ENCODE results near the gene C1D.
A peak's percentile ranks its signal among the peaks of the same experiment; 100 is the strongest.
"Not testable (repeated sequence)": the region's sequence is repeated elsewhere in the genome, so short reads cannot be mapped to it uniquely, and the experiment has no call there.

Gene C1D, protein sequence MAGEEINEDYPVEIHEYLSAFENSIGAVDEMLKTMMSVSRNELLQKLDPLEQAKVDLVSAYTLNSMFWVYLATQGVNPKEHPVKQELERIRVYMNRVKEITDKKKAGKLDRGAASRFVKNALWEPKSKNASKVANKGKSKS

DNA sequence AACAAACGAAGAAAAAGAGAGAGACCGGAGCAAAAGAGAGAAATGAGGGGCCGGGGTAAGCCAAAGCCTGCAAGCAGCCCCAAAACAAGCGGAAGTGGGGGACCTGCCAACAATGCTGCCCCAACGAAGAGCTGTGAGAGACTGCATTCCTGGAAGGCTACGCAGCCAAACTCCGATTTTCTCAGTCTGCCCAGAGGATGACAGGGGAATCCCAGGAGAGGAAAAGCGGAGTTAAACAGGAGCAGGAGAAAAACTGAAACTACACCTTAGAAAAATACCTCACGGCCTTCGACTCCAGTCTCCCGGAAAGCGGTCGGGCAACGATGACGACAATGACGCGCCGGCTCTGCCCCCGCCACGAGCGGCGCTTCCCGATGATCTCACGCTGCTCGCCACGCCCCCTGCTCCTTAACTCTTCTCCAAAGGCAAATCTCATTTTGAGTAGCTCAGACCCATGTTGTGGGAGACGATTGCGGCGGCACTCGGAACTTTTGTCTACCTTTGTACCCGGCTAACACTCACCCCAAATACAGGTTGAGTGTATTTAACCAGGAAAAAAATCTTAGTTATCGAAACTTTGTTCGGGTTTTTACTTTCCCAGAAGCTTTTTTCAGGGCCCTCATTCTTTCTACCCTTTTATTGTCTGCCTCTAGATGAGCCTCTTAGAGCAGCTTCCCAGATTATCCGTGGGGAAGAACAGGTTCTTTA, at the start of gene C1D:
Gene C1D (minus strand): TSS at position 325 of the 708 bp plus-strand sequence. CDS start 15,694 bp downstream, outside the sequence.
- DNase-seq (ENCODE audit: low read depth in 2 of 2) = peak; percentile 93

DNA sequence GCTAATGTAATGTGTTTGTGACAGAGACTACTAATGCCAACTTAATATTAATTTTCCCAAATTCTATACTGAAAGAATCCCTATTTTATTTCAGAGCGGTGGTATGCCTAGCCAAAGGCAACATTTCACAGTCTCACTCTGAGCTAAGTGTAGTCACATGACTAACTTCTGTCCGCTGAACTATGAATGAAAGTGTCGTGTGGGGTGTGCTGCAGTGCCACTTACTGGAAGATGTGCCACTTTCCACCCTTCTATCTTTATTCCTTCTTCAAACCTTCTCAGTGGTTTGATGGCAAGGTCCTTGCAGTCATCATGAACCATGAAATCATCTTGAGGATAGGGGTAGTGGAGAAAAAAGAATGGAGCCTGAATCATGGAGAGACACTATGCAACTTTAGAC, 47.3 kb upstream of the C1D start:
- no peak for DNase-seq (ENCODE audit: low read depth in 2 of 2)

DNA sequence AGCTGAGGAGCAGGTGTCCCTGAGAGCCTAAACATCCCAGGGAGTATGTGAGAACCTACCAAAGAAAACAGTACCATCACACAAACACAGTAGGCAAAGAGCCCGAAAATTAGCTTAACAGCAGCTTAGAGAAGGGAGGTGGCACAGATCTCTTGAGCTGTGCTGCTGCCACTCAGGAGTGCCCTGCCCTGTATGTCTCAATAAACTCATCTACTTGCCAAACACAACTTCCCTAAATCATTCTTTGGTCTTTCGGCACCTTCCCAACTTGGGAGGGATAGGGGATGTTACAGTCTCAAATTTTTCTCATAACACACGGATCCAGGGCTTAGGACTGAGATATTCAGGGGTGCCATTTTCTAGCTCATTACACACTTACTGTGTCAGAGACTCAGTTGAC, 45.3 kb upstream of the C1D start:
- no peak for DNase-seq (ENCODE audit: low read depth in 2 of 2)

DNA sequence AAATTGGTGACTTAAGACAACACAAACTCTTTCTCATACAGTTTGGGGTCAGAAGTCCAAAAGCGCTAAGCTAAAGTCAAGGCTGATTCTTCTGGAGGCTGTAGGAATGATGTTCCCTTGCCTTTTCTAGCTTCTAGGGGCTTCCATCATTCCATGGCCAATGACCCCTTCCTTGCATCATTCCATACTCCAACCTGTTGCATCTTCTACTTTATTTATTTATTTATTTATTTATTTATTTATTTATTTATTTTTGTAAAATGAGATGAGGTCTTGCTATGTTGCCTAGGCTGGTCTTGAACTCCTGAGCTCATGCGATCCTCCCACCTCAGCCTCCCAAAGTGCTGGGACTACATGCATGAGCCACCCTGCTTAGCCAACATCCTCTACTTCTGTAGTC, 44.7 kb upstream of the C1D start:
- DNase-seq (ENCODE audit: low read depth in 2 of 2) = no peak

DNA sequence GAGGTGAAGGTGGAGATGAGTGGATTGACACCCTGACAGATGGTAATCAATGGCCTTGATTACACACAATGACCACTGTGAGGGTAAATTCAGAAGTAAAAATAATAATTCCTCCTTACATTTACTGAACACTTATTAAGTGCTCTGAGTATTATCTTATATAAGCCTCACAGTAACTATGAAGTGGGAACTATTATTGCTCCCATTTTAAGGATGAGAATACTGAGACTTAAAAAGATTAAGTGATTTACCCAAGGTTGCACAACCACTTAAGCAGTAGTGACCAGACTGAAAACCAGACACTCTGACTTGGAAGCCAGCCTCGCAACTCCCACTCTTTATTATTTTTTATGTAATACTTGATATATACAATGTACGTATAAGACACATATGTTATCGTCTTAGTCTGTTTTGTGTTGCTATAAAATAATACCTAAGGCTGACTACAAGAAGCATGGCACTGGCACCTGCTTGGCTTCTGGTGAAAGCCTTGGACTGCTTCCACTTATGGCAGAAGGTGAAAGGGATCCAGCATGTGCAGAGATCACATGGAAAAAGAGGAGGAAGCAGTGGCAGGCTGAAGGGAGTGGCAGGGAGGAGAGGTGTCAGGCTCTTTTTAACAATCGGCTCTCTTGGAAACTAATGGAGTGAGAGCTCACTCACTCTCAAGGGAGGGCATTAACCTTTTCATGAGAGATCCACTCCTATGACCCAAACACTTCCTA, 41.5 kb upstream of the C1D start:
- no peak for DNase-seq (ENCODE audit: low read depth in 2 of 2)

DNA sequence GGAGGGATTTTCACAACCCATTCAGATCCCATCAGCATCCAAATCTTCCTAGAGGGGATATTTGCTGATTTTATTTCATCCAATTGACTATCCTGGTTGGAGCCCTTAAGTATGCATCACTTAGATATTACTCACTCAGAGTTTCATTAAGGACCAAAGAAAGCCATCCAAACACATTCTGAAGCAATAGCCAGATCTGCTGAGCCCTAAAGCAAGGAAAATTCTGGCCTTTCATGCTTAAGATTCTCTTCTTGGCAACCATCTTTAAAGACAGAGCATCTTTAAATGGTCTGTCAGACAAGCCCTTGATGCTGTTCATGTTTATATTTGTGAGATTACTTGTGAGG, 40.9 kb upstream of the C1D start:
- DNase-seq (ENCODE audit: low read depth in 2 of 2) = no peak

DNA sequence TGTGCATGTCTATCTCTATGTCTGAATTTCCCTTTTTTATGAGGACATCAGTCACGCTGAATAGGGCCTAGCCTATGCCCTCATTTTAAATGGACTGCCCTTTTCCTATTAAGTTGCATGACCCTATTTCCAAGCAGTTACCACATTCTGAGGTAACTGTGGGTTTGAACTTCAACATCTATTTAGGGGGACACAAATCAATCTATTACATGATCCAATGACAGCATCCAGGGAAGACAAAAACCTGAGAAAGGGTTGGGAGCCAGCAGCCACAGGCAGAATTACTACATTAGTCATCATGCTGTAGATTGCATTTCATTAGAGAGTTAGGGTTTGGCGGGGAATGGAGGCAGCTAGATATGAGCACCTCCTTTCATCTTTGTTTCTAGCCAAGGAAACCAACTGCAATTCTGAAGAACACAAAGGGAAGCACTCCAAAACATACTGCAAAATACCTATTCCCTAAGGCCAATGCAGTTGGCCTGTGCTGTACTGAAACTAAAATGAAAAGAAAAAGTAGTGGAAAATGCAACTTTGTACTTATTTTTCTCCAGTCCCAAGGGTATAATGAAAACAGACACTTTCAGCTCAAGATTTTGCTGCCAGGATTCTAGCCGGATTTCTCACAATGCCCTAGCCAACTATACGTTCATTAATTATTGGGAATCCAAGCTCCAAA, 40.4 kb upstream of the C1D start:
- DNase-seq (ENCODE audit: low read depth in 2 of 2) = no peak

DNA sequence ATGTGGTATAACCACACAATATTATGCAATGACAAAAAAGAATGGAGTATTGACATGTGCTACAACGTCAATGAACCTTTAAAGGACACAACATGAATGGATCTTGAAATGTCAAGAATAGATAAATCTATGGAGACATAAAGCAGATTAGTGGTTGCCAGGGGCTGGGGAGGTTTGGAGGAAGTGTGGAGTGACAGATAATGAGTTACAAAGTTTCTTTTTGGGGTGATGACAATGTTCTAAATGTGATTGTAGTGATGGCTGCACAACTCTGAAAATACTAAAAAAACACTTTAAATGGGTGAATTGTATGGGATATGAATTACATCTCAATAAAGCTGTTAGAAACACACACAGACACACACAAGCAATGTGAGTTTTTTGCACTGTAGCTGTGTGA, 37.4 kb upstream of the C1D start:
- no peak for DNase-seq (ENCODE audit: low read depth in 2 of 2)

DNA sequence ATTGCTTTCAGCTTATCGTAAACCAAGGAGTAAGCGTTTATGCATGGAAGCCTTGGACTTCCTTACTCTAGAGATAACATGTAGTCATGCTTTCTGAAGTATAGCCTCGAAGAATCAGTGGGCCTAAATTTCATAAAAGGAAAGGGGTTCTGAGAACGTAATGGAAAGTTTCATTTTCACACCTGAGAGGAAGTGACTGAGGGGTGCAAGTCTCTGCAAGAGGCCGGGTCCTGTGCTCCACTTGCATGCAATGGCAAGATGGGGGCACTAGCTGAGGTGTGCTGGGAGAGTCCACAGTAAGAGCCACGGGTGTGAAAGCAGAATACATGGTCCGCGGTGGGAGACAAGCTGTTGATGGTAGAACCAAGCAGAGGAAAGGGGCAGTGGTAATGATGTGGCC, 36.5 kb upstream of the C1D start:
- DNase-seq (ENCODE audit: low read depth in 2 of 2) = no peak

DNA sequence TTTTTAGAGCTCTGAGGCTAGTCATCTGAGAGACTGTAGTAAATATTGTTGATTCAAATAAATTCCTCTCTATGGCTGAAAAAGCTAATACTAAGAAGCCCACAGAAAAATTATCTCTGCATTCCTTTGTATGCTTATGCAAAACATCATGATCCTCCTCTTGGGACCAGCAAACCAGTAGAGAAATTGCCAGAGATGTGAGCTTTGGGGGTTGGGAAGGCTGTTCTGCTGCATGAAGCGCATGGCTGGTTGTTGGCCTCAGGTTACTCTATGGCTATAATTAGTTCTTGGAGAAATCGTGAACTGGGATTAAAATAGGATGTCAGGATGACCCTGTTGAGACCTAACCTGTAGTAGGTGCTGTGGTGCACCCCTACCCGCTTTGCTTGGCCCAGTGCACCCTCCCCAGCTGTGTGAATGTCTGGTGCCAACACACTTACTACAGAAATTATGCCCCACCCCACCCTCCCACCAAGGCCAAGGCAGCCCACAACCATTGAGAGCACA, 35.5 kb upstream of the C1D start:
- DNase-seq (ENCODE audit: low read depth in 2 of 2) = no peak

DNA sequence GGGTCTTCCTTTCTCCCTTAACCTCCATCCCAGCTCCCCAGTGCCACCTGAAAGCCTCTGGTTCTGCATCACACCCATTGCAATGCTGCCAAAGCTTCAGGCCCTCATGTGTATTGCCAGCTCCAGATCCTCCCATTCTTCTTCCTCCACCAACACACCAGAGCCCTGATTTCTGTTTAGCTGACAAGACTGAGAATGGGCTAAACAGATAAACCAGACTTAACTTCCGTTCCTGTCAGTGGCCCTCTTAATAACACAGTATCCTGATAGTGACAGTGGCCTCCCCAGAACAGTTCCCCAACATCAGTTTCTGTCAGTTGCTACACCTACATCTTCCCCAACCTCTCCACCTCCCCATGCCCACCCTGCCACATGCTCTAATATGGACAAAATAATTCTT, 31.3 kb upstream of the C1D start:
- no peak for DNase-seq (ENCODE audit: low read depth in 2 of 2)

DNA sequence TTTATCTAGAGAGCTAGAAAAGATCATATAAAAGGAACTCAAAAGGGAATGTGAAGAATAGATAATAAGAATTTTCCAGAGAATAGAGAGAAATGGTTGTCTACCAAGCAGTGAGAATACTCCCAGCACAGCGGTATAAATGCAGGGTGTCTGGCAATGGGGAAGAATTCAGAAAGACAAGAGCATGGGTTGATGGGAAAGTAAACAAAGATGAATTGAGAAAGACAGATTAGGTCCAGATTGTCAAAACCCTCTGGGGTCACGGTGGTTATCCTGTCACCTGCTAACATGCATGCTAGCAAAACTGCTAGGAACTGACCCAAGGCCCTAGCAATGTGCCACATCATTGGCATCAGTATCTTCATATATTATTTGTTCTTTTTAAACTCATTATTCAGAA, 30.8 kb upstream of the C1D start:
- no peak for DNase-seq (ENCODE audit: low read depth in 2 of 2)

DNA sequence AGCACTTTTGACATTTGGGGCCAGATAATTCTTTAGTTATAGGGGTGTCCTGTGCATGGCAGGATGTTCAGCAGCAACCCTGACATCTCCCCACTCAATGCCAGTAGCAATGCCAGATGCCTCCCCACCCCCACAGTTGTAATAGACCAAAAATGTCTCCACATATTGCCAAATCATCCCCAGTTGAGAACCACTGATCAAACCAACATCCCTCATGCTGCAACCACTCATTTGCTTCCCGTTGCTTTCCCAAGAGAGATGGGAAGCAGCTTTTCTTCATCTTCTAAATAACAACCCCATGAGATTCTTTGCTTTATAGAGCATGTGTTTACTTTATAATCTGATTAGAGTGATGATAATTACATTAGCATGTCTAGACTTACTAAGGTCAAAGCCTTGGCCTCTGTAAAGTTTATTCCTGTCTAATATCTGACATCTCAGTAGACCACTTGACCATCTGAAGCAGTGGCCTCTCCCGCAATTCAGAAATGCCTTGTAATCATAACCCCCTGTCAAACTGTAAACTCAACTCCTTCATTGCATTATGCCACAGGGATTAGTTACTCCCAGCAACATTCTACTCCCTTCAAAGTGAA, 28.7 kb upstream of the C1D start:
- no peak for DNase-seq (ENCODE audit: low read depth in 2 of 2)

DNA sequence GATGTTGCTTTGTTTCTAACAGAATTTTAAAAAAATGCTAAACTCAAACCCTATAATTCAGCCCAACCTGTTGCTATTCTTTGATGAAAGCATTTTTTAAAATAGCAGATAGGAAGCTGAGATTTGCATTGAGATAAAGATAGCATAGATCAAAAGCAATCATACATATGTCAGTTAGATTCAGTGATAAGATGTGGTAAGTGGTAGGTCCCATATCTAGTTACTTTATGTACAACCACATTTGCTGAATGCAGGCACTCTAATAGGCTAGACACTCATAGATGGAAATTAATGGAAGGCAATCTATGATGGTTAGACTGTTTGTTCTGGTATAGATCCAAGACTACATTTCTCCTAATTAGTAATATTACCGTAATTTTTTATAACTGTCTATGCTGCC, 27.2 kb upstream of the C1D start:
- DNase-seq (ENCODE audit: low read depth in 2 of 2) = no peak

DNA sequence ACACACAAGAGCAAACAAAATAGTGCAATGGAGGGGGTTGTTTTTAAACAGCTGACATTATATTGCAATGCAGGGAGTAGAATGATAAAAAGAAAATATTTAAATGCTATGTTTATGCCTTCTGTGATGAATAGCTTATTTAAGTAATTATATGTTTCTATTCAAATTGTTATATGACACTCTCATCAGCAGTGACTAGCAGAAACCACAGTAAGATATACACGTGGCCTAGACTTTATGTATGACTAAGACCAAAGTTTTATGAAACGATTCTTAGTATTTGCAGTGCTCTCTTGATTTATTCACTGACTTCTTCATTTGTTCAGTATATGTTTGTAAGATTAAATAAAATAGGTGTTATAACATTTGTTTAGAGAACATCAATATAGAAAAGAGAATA, 26.1 kb upstream of the C1D start:
- no peak for DNase-seq (ENCODE audit: low read depth in 2 of 2)

DNA sequence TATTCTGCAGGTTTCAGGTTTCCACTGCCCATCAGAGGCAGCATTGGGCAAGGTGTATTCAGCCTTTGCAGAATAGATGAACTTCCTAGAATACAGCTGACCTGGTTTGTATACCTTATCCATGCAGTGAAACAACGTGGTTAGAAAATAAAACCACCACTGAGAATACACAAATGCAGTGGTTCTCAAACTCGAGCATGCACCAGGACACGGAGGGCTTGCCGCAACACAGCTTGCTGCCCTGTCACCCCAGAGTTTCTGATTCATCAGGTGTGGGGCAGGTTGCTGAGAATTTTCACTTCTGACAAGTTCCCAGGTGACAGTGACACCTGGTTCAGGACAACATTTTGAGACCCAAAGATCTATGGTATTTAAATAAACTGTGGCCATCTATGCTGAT, 23.4 kb upstream of the C1D start:
- DNase-seq (ENCODE audit: low read depth in 2 of 2) = no peak

DNA sequence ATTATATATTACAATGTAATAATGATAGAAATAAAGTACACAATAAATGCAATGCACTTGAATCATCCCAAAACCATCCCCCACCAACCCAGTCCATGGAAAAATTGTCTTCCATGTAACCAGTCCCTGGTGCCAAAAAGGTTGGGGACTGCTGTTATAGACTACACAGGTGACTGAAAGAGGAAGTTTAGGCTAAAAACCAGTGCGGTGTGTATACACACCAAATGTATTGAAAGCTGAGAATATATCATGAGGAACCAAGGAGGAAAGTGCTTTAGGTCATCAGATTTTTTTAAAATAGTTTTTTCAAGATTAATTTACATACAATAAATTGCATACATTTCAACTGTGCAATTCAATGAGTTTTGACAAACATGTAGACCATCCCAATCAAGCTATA, 20.5 kb upstream of the C1D start:
- DNase-seq (ENCODE audit: low read depth in 2 of 2) = no peak

DNA sequence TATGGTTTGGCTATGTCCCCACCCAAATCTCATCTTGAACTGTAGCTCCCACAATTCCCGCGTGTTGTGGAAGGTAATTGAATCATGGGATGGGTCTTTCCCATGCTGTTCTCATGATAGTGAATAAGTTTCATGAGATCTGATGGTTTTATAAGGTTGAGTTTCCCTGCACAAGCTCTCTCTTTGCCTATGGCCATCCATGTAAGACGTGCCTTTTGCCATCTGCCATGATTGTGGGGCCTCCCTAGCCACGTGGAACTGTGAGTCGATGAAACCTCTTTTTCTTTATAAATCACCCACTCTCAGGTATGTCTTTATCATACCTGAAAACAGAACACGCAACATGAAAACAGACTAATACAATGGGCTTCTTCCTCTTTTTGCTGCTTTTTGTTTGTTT, 11.2 kb upstream of the C1D start:
- DNase-seq (ENCODE audit: low read depth in 2 of 2) = no peak

DNA sequence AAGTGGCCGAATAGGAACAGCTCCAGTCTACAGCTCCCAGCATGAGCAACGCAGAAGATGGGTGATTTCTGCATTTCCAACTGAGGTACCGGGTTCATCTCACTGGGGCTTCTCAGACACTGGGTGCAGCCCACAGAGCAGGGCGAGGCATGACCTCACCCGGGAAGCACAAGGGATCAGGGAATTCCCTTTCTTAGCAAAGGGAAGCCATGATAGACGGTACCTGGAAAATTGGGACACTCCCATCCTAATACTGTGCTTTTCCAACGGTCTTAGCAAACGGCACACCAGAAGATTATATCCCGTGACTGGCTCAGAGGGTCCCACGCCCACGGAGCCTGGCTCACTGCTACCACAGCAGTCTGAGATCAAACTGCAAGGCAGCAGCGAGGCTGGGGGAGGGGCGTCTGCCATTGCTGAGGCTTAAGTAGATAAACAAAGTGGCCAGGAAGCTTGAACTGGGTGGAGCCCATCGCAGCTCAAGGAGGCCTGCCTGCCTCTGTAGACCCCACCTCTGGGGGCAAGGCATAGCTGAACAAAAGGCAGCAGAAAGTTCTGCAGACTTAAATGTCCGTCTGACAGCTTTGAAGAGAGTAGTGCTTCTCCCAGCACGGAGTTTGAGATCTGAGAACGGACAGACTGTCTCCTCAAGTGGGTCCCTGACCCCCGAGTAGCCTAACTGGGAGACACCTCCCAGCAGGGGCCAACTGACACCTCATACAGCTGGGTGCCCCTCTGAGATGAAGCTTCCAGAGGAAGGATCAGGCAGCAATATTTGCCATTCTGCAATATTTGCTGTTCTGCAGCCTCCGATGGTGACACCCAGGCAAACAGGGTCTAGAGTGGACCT, 1.2 kb upstream of the C1D start:
- not testable (repeated sequence) for DNase-seq (ENCODE audit: low read depth in 2 of 2)

DNA sequence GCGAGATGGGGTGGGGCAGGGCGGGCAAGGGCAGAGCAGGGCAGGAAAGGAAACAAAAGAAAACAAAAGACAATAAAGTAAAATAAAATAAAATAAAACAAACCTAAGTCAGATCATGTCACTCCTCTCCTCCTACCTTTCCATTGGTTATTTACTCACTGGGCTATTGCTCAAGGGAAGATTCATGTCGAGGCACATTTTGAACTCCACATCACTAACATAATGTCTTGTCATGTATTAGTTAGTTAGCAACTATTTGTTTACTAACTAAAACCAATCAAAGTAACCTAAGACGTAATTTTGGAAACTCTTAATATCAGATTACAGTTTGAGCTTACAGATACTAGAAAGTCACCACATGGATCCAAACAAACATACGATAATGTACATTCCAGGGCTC, 2.2 kb downstream of the C1D start:
- DNase-seq (ENCODE audit: low read depth in 2 of 2) = no peak

DNA sequence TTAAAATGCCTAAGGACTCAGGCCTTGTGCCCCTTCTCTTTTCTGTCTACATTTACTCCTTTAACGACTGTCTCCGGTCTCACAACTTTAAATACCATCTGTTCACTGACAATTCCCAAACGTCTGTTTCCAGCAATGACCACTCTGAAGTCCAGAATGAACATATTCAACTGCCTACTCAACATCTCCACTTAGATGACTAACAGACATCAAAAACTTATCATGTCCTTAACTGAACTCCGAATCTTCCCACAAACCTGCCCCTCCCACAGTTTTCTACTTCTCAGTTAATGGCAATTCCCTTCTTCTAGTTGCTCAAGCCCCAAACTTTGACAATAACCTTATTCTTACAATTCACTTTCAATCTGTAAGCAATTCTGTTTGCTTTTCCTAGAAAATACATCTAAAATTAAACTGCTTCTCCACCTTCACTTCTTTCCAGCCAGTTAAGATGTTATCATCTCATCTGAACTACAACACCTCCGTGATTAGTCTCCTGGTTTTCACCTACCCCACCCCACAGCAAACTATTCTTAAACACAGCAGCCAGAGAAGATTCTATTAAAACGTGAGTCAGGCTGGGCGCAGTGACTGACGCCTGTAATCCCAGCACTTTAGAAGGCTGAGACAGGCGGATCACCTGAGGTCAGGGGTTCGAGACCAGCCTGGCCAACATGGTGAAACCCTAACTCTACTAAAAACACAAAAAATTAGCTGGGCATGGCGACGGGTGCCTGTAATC, 2.8 kb downstream of the C1D start:
- DNase-seq (ENCODE audit: low read depth in 2 of 2) = no peak

Measured in stimulated activated CD4-positive, alpha-beta T cell treated with anti-CD3 and anti-CD28 coated beads, Interleukin-4, amount 100 ng/mL, for 48 hours (primary cell).